ENCODE results near the gene STK39.
"Not testable (repeated sequence)": the region's sequence is repeated elsewhere in the genome, so short reads cannot be mapped to it uniquely, and the experiment has no call there.

STK39 gene

DNA sequence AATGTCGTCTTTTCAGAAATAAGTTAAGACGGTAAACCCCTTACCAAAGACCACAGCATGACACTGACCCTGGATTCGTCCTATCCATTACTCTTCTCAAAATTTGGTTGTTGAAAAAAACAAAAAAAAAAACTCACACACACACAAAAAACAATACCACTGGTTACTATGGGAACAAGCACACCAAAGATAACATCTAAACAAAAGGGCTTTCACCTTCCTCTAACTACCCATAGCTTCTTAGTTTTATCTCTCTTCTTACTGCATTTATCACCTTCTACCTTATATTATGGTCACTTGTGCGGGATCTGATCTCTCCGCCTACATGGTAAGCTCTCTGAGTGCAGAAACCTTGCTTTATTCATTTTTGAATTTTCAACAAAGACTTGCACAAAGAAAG lies 192.7 kb downstream of the STK39 start:
- no peak for TF ChIP-seq ZNF274 (IDR thresholded peaks at IDR 0.05; ENCODE audit: low read depth, low read length)
- no peak overlapping the region for H3K4me3 ChIP-seq (ENCODE audit: low read length)

DNA sequence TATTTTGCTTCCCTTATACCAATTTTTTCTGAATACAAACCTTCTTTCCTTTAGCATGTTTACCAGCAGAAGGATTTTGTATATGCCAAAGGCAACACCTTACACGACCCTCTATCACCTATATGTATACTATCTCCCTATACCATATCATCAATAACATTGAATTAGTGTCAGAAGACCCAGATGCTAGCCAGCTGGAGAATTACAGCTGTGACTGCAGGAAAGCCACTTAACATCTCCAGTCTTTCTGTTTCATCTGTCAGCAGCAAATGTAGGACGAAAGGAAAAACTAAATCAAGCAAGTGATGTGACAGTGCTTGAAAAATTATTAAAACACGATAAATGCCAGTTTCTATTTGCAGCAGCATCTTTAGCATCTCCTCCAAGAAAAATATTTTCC lies 193.7 kb downstream of the STK39 start:
- TF ChIP-seq ZNF274 (IDR thresholded peaks at IDR 0.05; ENCODE audit: low read depth, low read length), result no peak
- no peak overlapping the region for H3K4me3 ChIP-seq (ENCODE audit: low read length)

DNA sequence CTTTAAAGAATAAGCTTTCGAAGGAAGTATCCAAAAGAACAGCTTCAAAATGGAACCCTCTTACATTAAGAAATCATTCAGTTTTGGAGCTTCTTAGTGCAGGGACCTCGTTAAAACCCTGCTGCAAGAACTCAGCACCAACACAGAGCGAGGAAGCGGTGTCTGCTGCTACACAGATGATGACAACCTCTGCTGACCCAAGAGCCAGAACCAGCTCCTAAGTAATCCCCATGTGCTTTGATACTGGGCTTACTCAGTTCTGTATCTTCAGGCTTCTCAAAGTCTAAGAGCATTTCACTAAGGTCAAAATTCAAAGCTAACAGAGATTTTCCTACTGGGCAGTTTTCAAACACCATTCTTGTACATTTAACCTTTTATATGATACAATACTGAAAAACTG lies 194.6 kb downstream of the STK39 start:
- TF ChIP-seq ZNF274 (IDR thresholded peaks at IDR 0.05; ENCODE audit: low read depth, low read length), result no peak

DNA sequence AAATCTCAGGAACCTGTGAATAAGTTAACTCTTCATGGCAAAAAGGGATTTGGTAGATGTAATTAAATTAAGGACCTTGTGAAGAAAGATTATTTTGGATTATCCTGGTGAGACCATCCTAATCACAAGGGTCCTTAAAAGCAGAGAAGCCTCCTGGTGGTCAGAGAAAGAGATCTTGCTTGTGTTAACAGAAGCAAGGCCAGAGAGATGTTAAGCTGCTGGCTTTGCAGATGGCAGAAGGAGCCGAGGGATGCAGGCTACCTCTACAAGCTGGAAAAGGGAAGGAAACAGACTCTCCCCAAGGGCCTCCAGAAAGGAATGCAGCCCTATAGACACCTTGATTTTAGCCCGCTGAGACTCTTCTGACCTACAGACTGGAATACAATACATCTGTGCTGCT lies 197.0 kb downstream of the STK39 start:
- H3K4me3 ChIP-seq (ENCODE audit: low read length), result no peak overlapping the region

More for the DNA sequence above, 194.6 kb downstream of the STK39 start:
- H3K4me3 ChIP-seq (ENCODE audit: low read length), result no peak overlapping the region

DNA sequence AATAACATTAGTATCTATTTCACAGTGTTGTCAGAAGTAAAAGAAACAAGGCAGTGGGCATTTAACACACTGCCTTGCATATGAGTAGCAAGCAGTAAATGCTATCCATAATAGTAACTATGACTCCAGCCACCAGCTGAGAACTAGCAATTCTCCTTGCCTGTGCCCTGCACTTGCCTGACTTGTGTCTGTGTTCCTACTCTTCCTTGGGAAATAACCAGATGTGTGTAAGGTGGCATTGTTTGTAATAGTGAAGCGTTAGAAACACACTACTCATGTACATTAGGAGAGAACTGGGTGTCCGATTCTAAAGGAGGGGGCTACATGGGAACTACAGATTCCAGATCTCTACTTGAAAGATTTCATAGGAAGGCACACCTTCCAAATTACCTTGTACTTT lies 197.8 kb downstream of the STK39 start:
- H3K4me3 ChIP-seq (ENCODE audit: low read length), result no peak overlapping the region
- no peak for TF ChIP-seq ZNF274 (IDR thresholded peaks at IDR 0.05; ENCODE audit: low read depth, low read length)

More for the DNA sequence above, 197.0 kb downstream of the STK39 start:
- no peak for TF ChIP-seq ZNF274 (IDR thresholded peaks at IDR 0.05; ENCODE audit: low read depth, low read length)

DNA sequence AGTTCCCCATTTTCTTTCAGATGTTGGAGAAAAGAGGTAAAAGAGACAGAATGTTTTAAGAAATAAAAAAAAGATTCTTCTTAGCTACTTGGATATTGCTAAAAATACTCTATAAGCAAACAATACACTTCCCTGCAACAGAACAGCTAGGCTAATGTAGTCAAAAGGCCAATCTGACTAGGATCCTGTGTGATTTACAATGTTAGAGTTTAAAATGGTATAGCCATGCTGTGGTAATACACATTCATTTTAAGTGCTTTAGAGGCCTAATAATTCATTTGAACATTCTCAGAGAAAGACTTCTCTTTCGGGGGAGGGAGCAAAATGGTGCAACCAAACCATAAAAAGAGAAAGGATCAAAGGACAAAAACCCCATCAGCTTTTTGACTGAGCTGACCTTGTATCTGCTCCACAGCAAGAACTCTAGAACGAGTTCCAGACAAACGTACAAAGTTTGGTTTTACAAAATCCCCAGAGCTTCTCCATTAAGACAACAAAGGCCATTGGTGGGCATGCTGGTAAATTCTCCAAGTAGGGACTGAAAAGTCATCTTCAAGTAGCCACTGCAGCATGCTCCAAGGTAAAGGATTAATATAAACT lies 200.2 kb downstream of the STK39 start:
- no peak overlapping the region for H3K4me3 ChIP-seq (ENCODE audit: low read length)
- no peak for TF ChIP-seq ZNF274 (IDR thresholded peaks at IDR 0.05; ENCODE audit: low read depth, low read length)

DNA sequence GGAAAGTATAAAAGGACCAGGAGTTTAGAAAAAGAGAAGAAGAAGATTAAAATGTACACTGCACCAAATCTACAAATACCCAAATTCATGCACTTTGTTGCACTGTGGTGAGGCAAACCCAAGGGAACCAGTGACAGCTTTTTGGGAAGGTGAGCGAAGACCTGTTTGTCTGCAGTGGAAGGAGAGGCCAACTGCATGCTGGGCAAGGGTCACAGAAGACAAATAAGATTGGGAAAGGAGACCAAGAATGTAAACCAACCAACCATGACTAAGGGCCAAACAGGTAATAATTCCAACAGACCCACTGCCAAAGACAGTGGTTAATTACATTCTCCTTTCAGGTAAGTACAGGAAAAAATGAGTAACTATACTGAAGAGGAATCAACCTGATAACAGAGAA lies 202.8 kb downstream of the STK39 start:
- TF ChIP-seq ZNF274 (IDR thresholded peaks at IDR 0.05; ENCODE audit: low read depth, low read length), result no peak
- no peak overlapping the region for H3K4me3 ChIP-seq (ENCODE audit: low read length)

DNA sequence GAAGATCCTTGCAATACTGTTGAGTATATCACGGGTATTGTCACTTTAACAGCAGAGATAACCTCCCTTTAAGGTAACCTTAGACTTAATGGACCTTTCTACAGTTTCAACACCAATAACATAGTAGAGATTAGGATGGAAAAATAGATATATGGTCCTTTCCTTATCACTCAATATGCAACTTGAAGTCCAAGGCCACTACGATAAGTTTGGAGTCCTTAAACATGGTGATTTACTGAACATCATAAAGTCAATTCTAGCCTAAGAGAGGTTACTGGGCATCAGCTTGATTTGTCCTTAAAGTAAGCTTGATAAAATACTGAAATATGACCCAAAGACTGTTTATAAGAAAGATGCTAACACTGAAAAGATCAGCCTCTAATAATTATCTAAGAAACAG lies 203.2 kb downstream of the STK39 start:
- no peak for TF ChIP-seq ZNF274 (IDR thresholded peaks at IDR 0.05; ENCODE audit: low read depth, low read length)

DNA sequence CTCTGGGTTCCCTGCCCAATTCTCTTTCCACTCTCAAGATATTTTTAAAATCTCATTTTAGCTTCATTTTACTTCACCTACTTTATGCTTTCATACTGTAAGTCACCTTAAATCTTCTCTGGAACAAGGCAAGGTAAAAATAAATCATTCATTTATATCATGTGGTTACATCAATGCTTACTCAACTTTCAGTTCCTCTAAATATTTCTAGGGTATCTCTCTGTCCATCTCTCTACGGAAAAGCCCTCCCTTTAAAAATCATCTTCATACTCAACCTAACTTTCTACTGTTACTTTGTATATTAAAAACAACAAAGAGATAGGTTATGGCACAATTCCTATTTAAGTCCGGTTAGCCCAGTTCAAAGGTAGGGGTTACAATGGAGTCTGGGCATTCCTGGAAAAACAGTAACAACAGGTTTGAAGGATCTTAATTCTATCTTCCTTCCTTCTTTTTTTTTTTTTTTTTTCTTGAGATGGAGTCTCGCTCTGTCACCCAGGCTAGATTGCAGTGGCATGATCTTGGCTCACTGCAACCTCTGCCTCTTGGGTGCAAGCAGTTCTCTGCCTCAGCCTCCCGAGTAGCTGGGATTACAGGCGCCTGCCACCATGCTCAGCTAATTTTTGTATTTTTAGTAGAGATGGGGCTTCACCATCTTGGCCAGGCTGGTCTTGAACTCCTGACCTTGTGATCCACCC lies 205.1 kb downstream of the STK39 start:
- H3K4me3 ChIP-seq (ENCODE audit: low read length), result not testable (repeated sequence)

More for the DNA sequence above, 203.2 kb downstream of the STK39 start:
- no peak overlapping the region for H3K4me3 ChIP-seq (ENCODE audit: low read length)

DNA sequence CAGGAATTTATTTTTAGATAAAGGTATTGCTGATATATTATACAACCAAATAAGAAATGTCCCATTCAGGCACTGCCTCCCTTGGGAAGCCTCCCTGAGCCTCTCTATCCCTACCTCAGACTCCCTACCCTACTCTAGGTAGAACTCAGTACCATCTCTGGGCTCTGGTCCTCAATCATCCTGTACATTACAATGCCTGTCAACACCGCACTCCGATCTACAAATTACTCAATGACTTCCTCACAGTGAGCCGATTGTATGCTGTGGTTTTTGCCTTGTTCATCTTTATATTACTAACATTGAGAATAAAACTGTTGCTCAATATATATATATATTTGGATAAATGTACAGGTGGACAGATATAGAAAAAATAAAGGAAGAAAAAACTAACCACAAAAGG lies 207.5 kb downstream of the STK39 start:
- TF ChIP-seq ZNF274 (IDR thresholded peaks at IDR 0.05; ENCODE audit: low read depth, low read length), result no peak
- H3K4me3 ChIP-seq (ENCODE audit: low read length), result no peak overlapping the region

DNA sequence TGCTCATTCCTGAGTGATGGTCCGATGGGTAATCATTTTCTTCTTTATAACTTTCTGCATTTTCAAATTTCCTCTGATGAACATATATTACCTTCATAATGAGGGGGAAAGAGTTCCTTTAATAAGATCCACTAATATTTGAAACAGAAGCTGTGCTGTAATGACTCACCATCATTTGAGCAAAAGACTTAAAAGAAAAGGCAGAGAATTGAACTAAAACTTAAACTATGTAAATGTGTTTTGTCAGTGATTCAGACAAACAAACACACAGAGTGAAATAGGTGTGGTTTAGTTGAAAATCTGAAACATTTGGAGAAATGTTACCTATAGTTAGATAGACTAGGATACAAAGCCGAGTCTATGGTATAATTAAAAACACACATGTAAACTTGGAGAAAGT lies 209.6 kb downstream of the STK39 start:
- no peak for TF ChIP-seq ZNF274 (IDR thresholded peaks at IDR 0.05; ENCODE audit: low read depth, low read length)
- H3K4me3 ChIP-seq (ENCODE audit: low read length), result no peak overlapping the region

DNA sequence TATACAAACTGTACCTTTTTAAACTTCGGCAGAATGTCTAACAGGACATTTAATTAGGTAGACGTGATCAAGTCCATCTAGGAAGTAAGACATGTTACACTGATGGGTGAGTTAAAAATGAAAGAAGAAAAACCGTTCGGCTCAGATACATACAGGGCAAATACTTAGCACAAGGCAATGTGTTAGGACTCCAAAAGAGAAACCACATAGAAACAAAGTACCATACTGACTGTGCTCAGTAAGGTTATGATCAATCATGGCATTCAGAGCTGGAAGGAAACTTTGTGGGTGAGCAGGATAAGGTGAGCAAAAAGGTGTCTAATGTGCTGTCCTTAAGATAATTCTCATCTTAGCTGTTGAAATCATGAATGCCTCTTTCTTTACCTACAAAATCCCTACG lies 211.9 kb downstream of the STK39 start:
- TF ChIP-seq ZNF274 (IDR thresholded peaks at IDR 0.05; ENCODE audit: low read depth, low read length), result no peak

DNA sequence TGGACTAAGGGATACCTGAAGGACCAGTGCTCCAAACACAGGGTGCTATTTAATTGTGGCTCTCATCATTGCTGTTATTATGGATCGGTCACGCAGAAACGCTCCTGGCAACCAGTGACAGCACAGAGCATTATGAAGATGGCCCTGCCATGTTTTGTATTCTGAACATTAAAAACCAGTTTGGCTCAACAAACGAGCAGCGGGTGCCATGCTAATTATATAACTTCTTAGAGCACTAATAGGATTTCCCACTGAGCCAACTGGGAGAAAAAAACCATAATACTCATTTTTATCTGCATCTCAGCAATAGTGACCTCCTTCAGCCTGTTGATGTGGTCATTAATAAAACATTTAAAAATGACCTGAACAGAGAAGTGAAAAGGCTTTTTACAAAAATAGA lies 212.8 kb downstream of the STK39 start:
- H3K4me3 ChIP-seq (ENCODE audit: low read length), result no peak overlapping the region
- no peak for TF ChIP-seq ZNF274 (IDR thresholded peaks at IDR 0.05; ENCODE audit: low read depth, low read length)

More for the DNA sequence above, 211.9 kb downstream of the STK39 start:
- H3K4me3 ChIP-seq (ENCODE audit: low read length), result no peak overlapping the region

DNA sequence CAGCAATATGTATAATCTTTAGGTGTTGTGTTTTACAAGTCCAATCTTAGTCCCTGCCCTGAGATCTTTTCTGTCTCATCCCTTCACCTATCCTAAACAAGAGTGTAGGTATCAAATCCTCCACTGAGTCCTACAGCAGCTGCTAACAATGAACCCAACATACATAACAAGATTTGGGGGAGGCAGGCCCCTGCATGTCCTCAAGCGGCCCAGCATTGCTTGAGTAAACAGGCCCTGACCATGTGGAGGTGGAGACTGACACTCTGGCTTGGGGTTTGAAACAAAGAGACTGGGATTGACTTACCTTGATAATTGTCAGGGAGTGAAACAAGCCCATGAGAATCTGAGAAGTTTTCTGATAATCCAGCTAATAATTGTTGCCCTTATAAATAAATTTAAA lies 213.4 kb downstream of the STK39 start:
- TF ChIP-seq ZNF274 (IDR thresholded peaks at IDR 0.05; ENCODE audit: low read depth, low read length), result no peak
- H3K4me3 ChIP-seq (ENCODE audit: low read length), result no peak overlapping the region

DNA sequence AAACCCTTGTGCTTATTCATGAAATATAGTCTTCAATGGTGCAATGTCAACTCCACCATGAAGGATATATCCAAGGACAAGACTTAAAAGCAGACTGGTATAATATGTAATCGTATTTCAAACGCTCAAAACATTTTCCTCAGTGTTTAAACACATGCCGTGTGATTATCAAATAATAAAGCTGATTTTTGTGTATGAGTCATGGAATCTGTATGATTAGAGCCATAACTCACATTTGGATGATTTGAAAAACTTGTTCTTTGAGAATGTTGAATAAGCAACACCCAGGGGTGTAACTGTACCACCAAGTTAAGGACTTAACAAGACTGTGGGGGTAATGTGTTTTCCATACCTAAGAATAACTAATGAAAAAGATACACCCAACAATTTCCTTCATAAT lies 215.3 kb downstream of the STK39 start:
- TF ChIP-seq ZNF274 (IDR thresholded peaks at IDR 0.05; ENCODE audit: low read depth, low read length), result no peak

More for the DNA sequence above, 215.3 kb downstream of the STK39 start:
- H3K4me3 ChIP-seq (ENCODE audit: low read length), result no peak overlapping the region
